ENCODE data around the gene KCNT1. TPM values are rescaled to one million over a fixed set of nuclear protein-coding genes. Genes with fewer than 3 reads are reported as not detected.

KCNT1 gene
- total RNA-seq, 1 donor from 2014 or later, result 0.14 TPM

GRCh38 chr9:135761150-135761844 is 59.3 kb downstream of the KCNT1 start:
- no peak for TF ChIP-seq CTCF (conservative IDR thresholded peaks at IDR 0.05)
- H3K27ac Mint-ChIP-seq (ENCODE audit: unreplicated experiment), result peak overlapping the region; percentile 27
- H3K4me1 Mint-ChIP-seq, result no peaks in the 10 kb centered on the region
- no peak for DNase-seq (ENCODE audit: low read depth, low spot score)
- no peaks in the 10 kb centered on the region for H3K27me3 Mint-ChIP-seq (ENCODE audit: low read depth)
- no peak overlapping the region for H3K4me3 Mint-ChIP-seq
- no peaks in the 10 kb centered on the region for H3K9me3 Mint-ChIP-seq
- H3K36me3 Mint-ChIP-seq (ENCODE audit: low read depth), result no peaks in the 10 kb centered on the region

- Mint-ChIP-seq H3K27ac (ENCODE audit: unreplicated experiment) (peak overlapping the region; percentile 27), H3K4me3 (no peak overlapping the region), H3K36me3 (ENCODE audit: low read depth) (no peaks in the 10 kb centered on the region), H3K9me3 (no peaks in the 10 kb centered on the region), H3K4me1 (no peaks in the 10 kb centered on the region), H3K27me3 (ENCODE audit: low read depth) (no peaks in the 10 kb centered on the region)
- TF ChIP-seq CTCF (conservative IDR thresholded peaks at IDR 0.05), result no peak
- DNase-seq (ENCODE audit: low read depth, low spot score), result no peak
Measured at GRCh38 chr9:135761845-135762168, 59.8 kb downstream of the KCNT1 start.

GRCh38 chr9:135762921-135763320 is 60.9 kb downstream of the KCNT1 start:
- no peaks in the 10 kb centered on the region for H3K36me3 Mint-ChIP-seq (ENCODE audit: low read depth)
- no peak overlapping the region for H3K4me3 Mint-ChIP-seq
- no peak for DNase-seq (ENCODE audit: low read depth, low spot score)
- peak overlapping the region; percentile 27 for H3K27ac Mint-ChIP-seq (ENCODE audit: unreplicated experiment)
- TF ChIP-seq CTCF (conservative IDR thresholded peaks at IDR 0.05), result no peak
- no peaks in the 10 kb centered on the region for H3K9me3 Mint-ChIP-seq
- H3K4me1 Mint-ChIP-seq, result no peaks in the 10 kb centered on the region
- H3K27me3 Mint-ChIP-seq (ENCODE audit: low read depth), result no peaks in the 10 kb centered on the region

GRCh38 chr9:135763716-135764446 is 61.9 kb downstream of the KCNT1 start:
- no peak for DNase-seq (ENCODE audit: low read depth, low spot score)
- TF ChIP-seq CTCF (conservative IDR thresholded peaks at IDR 0.05), result no peak
- H3K4me1 Mint-ChIP-seq, result no peaks in the 10 kb centered on the region
- H3K4me3 Mint-ChIP-seq, result no peak overlapping the region
- H3K36me3 Mint-ChIP-seq (ENCODE audit: low read depth), result no peaks in the 10 kb centered on the region
- H3K27ac Mint-ChIP-seq (ENCODE audit: unreplicated experiment), result no peak overlapping the region
- H3K27me3 Mint-ChIP-seq (ENCODE audit: low read depth), result no peaks in the 10 kb centered on the region
- H3K9me3 Mint-ChIP-seq, result no peaks in the 10 kb centered on the region

- Mint-ChIP-seq H3K27ac (ENCODE audit: unreplicated experiment) (no peak overlapping the region), H3K36me3 (ENCODE audit: low read depth) (no peaks in the 10 kb centered on the region), H3K27me3 (ENCODE audit: low read depth) (no peaks in the 10 kb centered on the region), H3K4me3 (no peak overlapping the region), H3K9me3 (no peaks in the 10 kb centered on the region), H3K4me1 (no peaks in the 10 kb centered on the region)
- no peak for DNase-seq (ENCODE audit: low read depth, low spot score)
- TF ChIP-seq CTCF (conservative IDR thresholded peaks at IDR 0.05), result no peak
Measured at GRCh38 chr9:135764731-135765130, 62.7 kb downstream of the KCNT1 start.
